Karpas-422 (cell line): ENCODE data around the gene EFCAB9. TPM values are rescaled to one million over a fixed set of nuclear protein-coding genes. Genes with fewer than 3 reads are reported as not detected.

Experiments used
- DNase-seq: peaks from one replicate; pipeline ENCODE4 v3.0.0-alpha.2; 2015
- H2AFZ ChIP-seq: fragments of 200-600 bp; sonication (generic); 2 replicates; pipeline ENCODE4 v1.6.1; 2014; ENCODE audit warnings: antibody characterized with exemption, low read length, mixed read lengths
- H3K27ac ChIP-seq: fragments of 200-600 bp; sonication (generic); 2 replicates; pipeline ENCODE4 v1.5.1; 2014; ENCODE audit warnings: mild to moderate bottlenecking, low read length, moderate library complexity
- H3K27me3 ChIP-seq: fragments of 200-600 bp; sonication (generic); 2 replicates; pipeline ENCODE4 v1.6.1; 2014; ENCODE audit warnings: low read length, mixed read lengths
- H3K36me3 ChIP-seq: fragments of 200-600 bp; sonication (generic); 2 replicates; pipeline ENCODE4 v1.6.1; 2014; ENCODE audit warnings: low read length, mixed read lengths; ENCODE audit not compliant: insufficient read depth
- H3K4me1 ChIP-seq: fragments of 200-600 bp; sonication (generic); 2 replicates; pipeline ENCODE4 v1.6.1; 2014; ENCODE audit warnings: mild to moderate bottlenecking, low read length, mixed read lengths
- H3K4me2 ChIP-seq: fragments of 200-600 bp; sonication (generic); 2 replicates; pipeline ENCODE4 v1.6.1; 2014; ENCODE audit warnings: low read length, low read depth, mild to moderate bottlenecking; ENCODE audit not compliant: poor library complexity, severe bottlenecking
- H3K4me3 ChIP-seq: fragments of 200-600 bp; sonication (generic); 2 replicates; pipeline ENCODE4 v1.5.1; 2014; ENCODE audit warnings: mild to moderate bottlenecking, antibody characterized with exemption, low read length, mixed read lengths
- H3K79me2 ChIP-seq: fragments of 200-600 bp; sonication (generic); 2 replicates; pipeline ENCODE4 v1.6.1; 2014; ENCODE audit warnings: mild to moderate bottlenecking, low read length, mixed read lengths
- H3K9ac ChIP-seq: fragments of 200-600 bp; sonication (generic); 2 replicates; pipeline ENCODE4 v1.6.0; 2014; ENCODE audit warnings: low read length
- H3K9me2 ChIP-seq: fragments of 200-600 bp; sonication (generic), shearing (Covaris generic); replicated peaks from 2 replicates; pipeline ENCODE4 v1.6.0; 2014; ENCODE audit warnings: mild to moderate bottlenecking, low read length, moderate library complexity; ENCODE audit not compliant: insufficient read depth
- H3K9me3 ChIP-seq: fragments of 300-700, 200-600 bp; sonication (generic); 2 replicates; pipeline ENCODE4 v1.6.1; 2014; ENCODE audit warnings: low read length, mixed read lengths
- H4K20me1 ChIP-seq: fragments of 200-600 bp; sonication (generic); 2 replicates; pipeline ENCODE4 v1.6.1; 2014; ENCODE audit warnings: mild to moderate bottlenecking, antibody characterized with exemption, low read length, low read depth; ENCODE audit not compliant: insufficient read depth
- total RNA-seq: library from RNA; depleted of rRNA; stranded (reverse); fragments of >200 nt; shearing (Covaris generic); gene quantifications from 2 replicates; pipeline ENCODE4 v1.2.3, GENCODE V29; 2014; ENCODE audit warnings: low replicate concordance

The EFCAB9 gene
- total RNA-seq, 1 experiment from 2014 or later: not detected

- H3K27me3 ChIP-seq: no peaks in the 10 kb centered on the region
- H3K27ac ChIP-seq: no peak overlapping the region
- peaks cover 90% of the 10 kb centered on the region for H3K79me2 ChIP-seq
- no peaks in the 10 kb centered on the region for H3K36me3 ChIP-seq
- H2AFZ ChIP-seq: no peak overlapping the region
- no peak overlapping the region for H3K9ac ChIP-seq
- H3K9me3 ChIP-seq: no peaks in the 10 kb centered on the region
- H3K4me2 ChIP-seq: no peak overlapping the region
- no peaks in the 10 kb centered on the region for H4K20me1 ChIP-seq
- no peak overlapping the region for H3K4me3 ChIP-seq
- H3K4me1 ChIP-seq: no peaks in the 10 kb centered on the region
- DNase-seq: no peak
- no peaks in the 10 kb centered on the region for H3K9me2 ChIP-seq
Observed at GRCh38 chr5:172168311-172168710, 25.7 kb upstream of the EFCAB9 start.

- no peak overlapping the region for H3K27ac ChIP-seq
- no peaks in the 10 kb centered on the region for H3K36me3 ChIP-seq
- no peak overlapping the region for H3K9ac ChIP-seq
- no peak overlapping the region for H3K4me2 ChIP-seq
- H3K79me2 ChIP-seq: peaks cover 91% of the 10 kb centered on the region
- no peak overlapping the region for H3K4me3 ChIP-seq
- H3K9me3 ChIP-seq: no peaks in the 10 kb centered on the region
- H3K27me3 ChIP-seq: no peaks in the 10 kb centered on the region
- H2AFZ ChIP-seq: no peak overlapping the region
- no peaks in the 10 kb centered on the region for H3K9me2 ChIP-seq
- H4K20me1 ChIP-seq: no peaks in the 10 kb centered on the region; the same call in 1 of the 2 replicates
- peaks cover 3% of the 10 kb centered on the region for H3K4me1 ChIP-seq
- no peak for DNase-seq
Observed at GRCh38 chr5:172169216-172169615, 24.8 kb upstream of the EFCAB9 start.

- Histone ChIP-seq H3K4me1 (peaks cover 13% of the 10 kb centered on the region), H3K79me2 (peaks cover 91% of the 10 kb centered on the region), H3K9me3 (no peaks in the 10 kb centered on the region), H3K36me3 (no peaks in the 10 kb centered on the region), H3K4me2 (no peak overlapping the region), H3K9ac (no peak overlapping the region), H2AFZ (no peak overlapping the region), H3K4me3 (no peak overlapping the region), H3K27me3 (no peaks in the 10 kb centered on the region), H3K27ac (no peak overlapping the region), H4K20me1 (no peaks in the 10 kb centered on the region; the same call in 1 of the 2 replicates), H3K9me2 (no peaks in the 10 kb centered on the region)
- DNase-seq: no peak
Observed at GRCh38 chr5:172170251-172170701, 23.7 kb upstream of the EFCAB9 start.

GRCh38 chr5:172171118-172171517, 22.9 kb upstream of the EFCAB9 start:
- H3K9ac ChIP-seq: no peak overlapping the region
- H3K9me2 ChIP-seq: no peaks in the 10 kb centered on the region
- no peak overlapping the region for H3K4me3 ChIP-seq
- H3K36me3 ChIP-seq: no peaks in the 10 kb centered on the region
- no peak overlapping the region for H2AFZ ChIP-seq
- no peak overlapping the region for H3K4me2 ChIP-seq
- H3K79me2 ChIP-seq: peaks cover 91% of the 10 kb centered on the region
- no peaks in the 10 kb centered on the region; the same call in 1 of the 2 replicates for H4K20me1 ChIP-seq
- H3K27ac ChIP-seq: no peak overlapping the region
- H3K27me3 ChIP-seq: no peaks in the 10 kb centered on the region
- DNase-seq: no peak
- H3K9me3 ChIP-seq: no peaks in the 10 kb centered on the region
- H3K4me1 ChIP-seq: peaks cover 22% of the 10 kb centered on the region

GRCh38 chr5:172172912-172173563, 20.9 kb upstream of the EFCAB9 start:
- DNase-seq: no peak
- H3K9me2 ChIP-seq: no peaks in the 10 kb centered on the region
- H4K20me1 ChIP-seq: no peaks in the 10 kb centered on the region; the same call in 1 of the 2 replicates
- no peaks in the 10 kb centered on the region for H3K36me3 ChIP-seq
- no peak overlapping the region for H3K4me3 ChIP-seq
- H2AFZ ChIP-seq: no peak overlapping the region
- H3K4me1 ChIP-seq: peaks cover 26% of the 10 kb centered on the region
- no peak overlapping the region for H3K27ac ChIP-seq
- H3K27me3 ChIP-seq: no peaks in the 10 kb centered on the region
- H3K4me2 ChIP-seq: no peak overlapping the region
- H3K9me3 ChIP-seq: no peaks in the 10 kb centered on the region
- H3K9ac ChIP-seq: no peak overlapping the region
- peaks cover 88% of the 10 kb centered on the region for H3K79me2 ChIP-seq

GRCh38 chr5:172173564-172174153, 20.3 kb upstream of the EFCAB9 start:
- DNase-seq: no peak
- peaks cover 89% of the 10 kb centered on the region for H3K79me2 ChIP-seq
- H3K36me3 ChIP-seq: no peaks in the 10 kb centered on the region
- no peak overlapping the region for H3K9ac ChIP-seq
- H3K4me3 ChIP-seq: no peak overlapping the region
- H3K9me3 ChIP-seq: no peaks in the 10 kb centered on the region
- H3K27me3 ChIP-seq: no peaks in the 10 kb centered on the region
- H4K20me1 ChIP-seq: no peaks in the 10 kb centered on the region; the same call in 1 of the 2 replicates
- no peaks in the 10 kb centered on the region for H3K9me2 ChIP-seq
- no peak overlapping the region for H2AFZ ChIP-seq
- H3K27ac ChIP-seq: no peak overlapping the region
- no peak overlapping the region for H3K4me2 ChIP-seq
- H3K4me1 ChIP-seq: peaks cover 26% of the 10 kb centered on the region

- Histone ChIP-seq H3K4me1 (peaks cover 37% of the 10 kb centered on the region), H2AFZ (no peak overlapping the region), H3K79me2 (peaks cover 86% of the 10 kb centered on the region), H3K9me2 (no peaks in the 10 kb centered on the region), H3K36me3 (no peaks in the 10 kb centered on the region), H4K20me1 (no peaks in the 10 kb centered on the region; the same call in 1 of the 2 replicates), H3K27ac (peak overlapping the region; percentile 77), H3K9ac (peak overlapping the region; percentile 70), H3K4me2 (peak overlapping the region; percentile 74), H3K27me3 (no peaks in the 10 kb centered on the region), H3K9me3 (no peaks in the 10 kb centered on the region), H3K4me3 (peak overlapping the region; percentile 64)
- DNase-seq: peak; percentile 92
Observed at GRCh38 chr5:172175263-172175719, 18.7 kb upstream of the EFCAB9 start.

GRCh38 chr5:172177176-172177575, 16.8 kb upstream of the EFCAB9 start:
- Histone ChIP-seq H3K79me2 (peaks cover 87% of the 10 kb centered on the region), H3K4me3 (no peak overlapping the region)

More at GRCh38 chr5:172177176-172177575, 16.8 kb upstream of the EFCAB9 start:
- no peaks in the 10 kb centered on the region; the same call in 1 of the 2 replicates for H4K20me1 ChIP-seq
- H3K36me3 ChIP-seq: no peaks in the 10 kb centered on the region
- H3K9me3 ChIP-seq: no peaks in the 10 kb centered on the region
- no peak overlapping the region for H3K27ac ChIP-seq
- no peak for DNase-seq
- no peaks in the 10 kb centered on the region for H3K27me3 ChIP-seq
- H3K4me1 ChIP-seq: peaks cover 37% of the 10 kb centered on the region
- H3K9ac ChIP-seq: no peak overlapping the region
- no peak overlapping the region for H2AFZ ChIP-seq
- no peaks in the 10 kb centered on the region for H3K9me2 ChIP-seq
- no peak overlapping the region for H3K4me2 ChIP-seq
